Esophagus muscularis mucosa (tissue), 3 donors: Measurements from ENCODE around the gene EPB41L5.

Source experiments
- POLR2A ChIP-seq: fragments of 450-650 bp; IDR thresholded peaks from one replicate; pipeline ENCODE4 v1.6.1; 2017; ENCODE audit warnings: antibody characterized with exemption, moderate library complexity, mild to moderate bottlenecking, low read depth
- POLR2AphosphoS5 ChIP-seq, 2 donors: sonication (generic); formaldehyde crosslinking; IDR thresholded peaks; one replicate each; pipeline ENCODE4 v1.6.1; 2017; ENCODE audit warnings: antibody characterized with exemption in 2 of 2
- TF ChIP-seq, protein P1 (sequence below), 3 experiments: fragments of 200-600 bp in 2 of 3; fragments of 450-650 bp in 1 of 3; sonication (generic) in 2 of 3; IDR thresholded peaks; one replicate each; pipeline ENCODE4 v1.5.1; 2017 to 2019; ENCODE audit warnings: antibody characterized with exemption in 3 of 3, mild to moderate bottlenecking in 2 of 3, moderate library complexity in 1 of 3

DNA sequence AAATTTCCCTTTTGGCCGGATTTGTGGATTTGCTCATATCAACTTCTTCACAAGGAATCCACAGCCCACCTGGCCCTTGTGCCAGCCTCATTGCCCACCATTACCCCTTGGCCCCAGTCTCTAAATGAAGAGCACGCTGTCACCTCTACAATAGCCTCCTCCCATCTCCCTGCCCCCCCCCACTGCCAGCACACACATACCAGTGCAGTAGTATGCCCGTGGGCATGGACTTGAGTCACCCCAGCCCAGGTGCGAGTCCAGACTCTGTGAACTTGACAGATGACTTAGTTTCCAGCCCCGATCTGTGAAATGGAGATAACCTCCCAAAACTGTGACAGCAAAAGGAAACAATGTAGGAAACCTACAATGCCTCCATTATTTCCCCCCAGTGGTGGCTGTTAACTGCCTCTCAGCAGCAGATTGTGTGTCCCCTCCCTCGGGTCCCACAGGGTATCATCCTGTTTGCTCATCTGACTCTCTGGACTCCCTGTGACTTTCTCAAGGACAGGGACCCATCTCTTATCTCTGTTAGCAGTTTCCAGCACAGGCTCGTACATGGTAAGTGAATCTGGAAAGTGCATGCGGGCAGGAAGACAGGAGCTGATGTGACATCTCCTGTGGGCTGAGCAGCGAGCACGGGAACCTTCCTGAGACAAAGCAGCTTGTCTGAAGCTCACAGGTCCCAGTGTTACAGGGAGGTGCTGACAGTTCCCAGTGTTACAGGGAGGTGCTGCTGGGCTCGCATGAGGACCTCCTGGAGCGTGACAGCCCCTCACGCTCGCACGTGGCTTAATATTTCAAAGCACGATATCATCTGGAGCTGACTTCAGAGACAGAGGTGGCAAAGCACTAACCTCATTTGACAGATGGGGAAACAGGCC is 214.5 kb downstream of the EPB41L5 start:
- TF ChIP-seq, protein P1, sequence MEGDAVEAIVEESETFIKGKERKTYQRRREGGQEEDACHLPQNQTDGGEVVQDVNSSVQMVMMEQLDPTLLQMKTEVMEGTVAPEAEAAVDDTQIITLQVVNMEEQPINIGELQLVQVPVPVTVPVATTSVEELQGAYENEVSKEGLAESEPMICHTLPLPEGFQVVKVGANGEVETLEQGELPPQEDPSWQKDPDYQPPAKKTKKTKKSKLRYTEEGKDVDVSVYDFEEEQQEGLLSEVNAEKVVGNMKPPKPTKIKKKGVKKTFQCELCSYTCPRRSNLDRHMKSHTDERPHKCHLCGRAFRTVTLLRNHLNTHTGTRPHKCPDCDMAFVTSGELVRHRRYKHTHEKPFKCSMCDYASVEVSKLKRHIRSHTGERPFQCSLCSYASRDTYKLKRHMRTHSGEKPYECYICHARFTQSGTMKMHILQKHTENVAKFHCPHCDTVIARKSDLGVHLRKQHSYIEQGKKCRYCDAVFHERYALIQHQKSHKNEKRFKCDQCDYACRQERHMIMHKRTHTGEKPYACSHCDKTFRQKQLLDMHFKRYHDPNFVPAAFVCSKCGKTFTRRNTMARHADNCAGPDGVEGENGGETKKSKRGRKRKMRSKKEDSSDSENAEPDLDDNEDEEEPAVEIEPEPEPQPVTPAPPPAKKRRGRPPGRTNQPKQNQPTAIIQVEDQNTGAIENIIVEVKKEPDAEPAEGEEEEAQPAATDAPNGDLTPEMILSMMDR (IDR thresholded peaks at IDR 0.05): no peak
- no peak for TF ChIP-seq POLR2AphosphoS5 (IDR thresholded peaks at IDR 0.05)
- no peak for TF ChIP-seq POLR2A
